Activated CD4-positive, alpha-beta T cell treated with anti-CD3 and anti-CD28 coated beads, Interleukin-2, amount 50 U/mL, for 48 hours (primary cell): ENCODE data around the gene DPP4.

Experiments used
- DNase-seq, 2 experiments: peaks; one replicate each; pipeline ENCODE4 v3.0.0-alpha.2; 2020

The DPP4 gene

DNA sequence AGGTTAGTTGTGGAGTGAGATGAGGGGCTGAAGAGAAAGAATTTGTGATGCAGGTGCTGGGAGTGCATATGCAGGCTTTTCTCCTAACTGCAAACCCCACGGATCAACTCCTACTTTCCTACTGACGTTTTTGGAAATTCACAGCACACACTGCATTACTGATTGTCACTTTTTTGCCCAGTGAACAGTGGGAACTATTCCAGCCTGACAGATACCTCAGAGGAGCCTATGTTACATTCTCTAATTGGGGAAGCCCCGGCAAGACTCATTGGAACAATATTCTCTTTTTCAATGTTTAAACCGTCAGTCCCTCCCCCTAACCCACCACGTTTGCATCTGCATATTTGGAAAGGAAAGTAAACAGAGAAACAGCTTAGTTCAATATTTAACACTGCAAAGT is 126.2 kb downstream of the DPP4 start:
- DNase-seq: no peak

GRCh38 chr2:161947406-161947805 is 126.6 kb downstream of the DPP4 start:
- DNase-seq: no peak

GRCh38 chr2:161946489-161947107 is 127.4 kb downstream of the DPP4 start:
- no peak for DNase-seq

DNA sequence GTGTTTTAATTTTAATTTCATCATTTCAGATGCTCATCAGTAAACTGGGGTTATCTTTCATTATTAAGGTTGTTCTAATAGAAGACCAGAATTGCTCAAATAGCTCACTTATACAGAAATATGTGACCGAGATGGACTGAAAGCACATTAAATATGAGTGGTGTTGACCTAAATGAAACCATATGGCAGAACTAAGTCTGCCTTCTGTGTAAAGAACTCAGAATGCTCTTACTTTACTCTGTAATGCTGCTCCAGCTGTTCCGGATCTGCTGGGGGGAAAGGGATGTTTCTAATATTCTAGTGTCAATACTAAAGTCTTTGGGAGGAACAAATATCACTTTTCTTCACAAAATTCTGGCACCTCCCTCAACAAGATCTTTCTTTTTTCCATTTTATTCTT is 131.0 kb downstream of the DPP4 start:
- no peak for DNase-seq
